GM12891 (cell line): ENCODE results near the gene LSM3.

ENCODE experiments used
- POLR2A ChIP-seq: IDR thresholded peaks from 2 replicates; pipeline ENCODE4 v1.6.1; 2011; ENCODE audit warnings: low read depth, low read length, control low read depth
- POLR2AphosphoS5 ChIP-seq: IDR thresholded peaks from 2 replicates; pipeline ENCODE4 v1.6.1; 2011; ENCODE audit warnings: low read depth, low read length, control low read depth

DNA sequence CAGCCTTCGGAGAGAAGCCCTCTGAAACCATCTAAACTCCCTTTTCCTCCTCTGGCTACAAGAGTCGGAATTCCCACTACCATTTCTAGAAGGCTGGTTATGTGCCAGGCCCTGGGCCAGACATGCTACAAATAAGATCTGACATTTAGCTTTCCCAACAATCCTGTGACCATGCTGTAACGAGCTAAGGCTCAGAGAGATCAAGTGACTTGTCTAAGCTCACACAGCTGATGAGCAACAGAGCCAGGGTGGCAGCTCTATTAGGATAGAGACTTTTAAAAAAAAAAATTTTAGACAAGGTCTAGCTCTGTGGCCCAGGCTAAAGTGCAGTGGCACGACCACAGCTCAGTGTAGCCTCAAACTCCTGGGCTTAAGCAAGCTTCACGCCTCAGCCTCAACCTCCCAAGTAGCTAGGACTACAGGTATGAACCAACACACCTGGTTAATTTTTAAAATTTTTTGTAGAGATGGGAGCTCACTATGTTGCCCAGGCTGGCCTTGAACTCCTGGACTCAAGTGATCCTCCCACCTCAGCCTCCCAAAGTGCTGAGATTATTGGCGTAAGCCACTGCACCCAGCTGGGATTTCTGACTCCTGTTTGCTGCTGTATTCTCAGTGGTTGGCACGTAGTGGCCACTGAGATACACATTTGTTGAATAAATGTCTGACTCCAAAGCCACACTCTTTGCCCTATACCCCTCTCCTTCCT is 34.6 kb downstream of the LSM3 start:
- no peak for TF ChIP-seq POLR2A
- TF ChIP-seq POLR2AphosphoS5 = no peak
